Measurements from ENCODE around the gene CYTH4. TPM values are rescaled to one million over a fixed set of nuclear protein-coding genes. Genes with fewer than 3 reads are reported as not detected.

Gene CYTH4
- total and polyA plus RNA-seq, 3 experiments from 2014 or later = 23.1 to 80.2 (median 24.7) TPM

Other genes starting within 250 kb of the CYTH4 start
- gene KCTD17, start 230.8 kb upstream of the CYTH4 start, total RNA-seq = 10 to 100 TPM; 40.8 to 44.8 TPM
- gene KCTD17, start 230.8 kb upstream of the CYTH4 start, polyA plus RNA-seq = 12.9 TPM
- gene TMPRSS6, start 172.8 kb upstream of the CYTH4 start, total RNA-seq = under 1 TPM; 0.42 to 0.68 TPM
- 0.16 TPM for gene TMPRSS6, start 172.8 kb upstream of the CYTH4 start, polyA plus RNA-seq
- gene IL2RB, start 132.6 kb upstream of the CYTH4 start, total RNA-seq = 100 to 1,000 TPM; 238 to 243 TPM
- gene IL2RB, start 132.6 kb upstream of the CYTH4 start, polyA plus RNA-seq = 459 TPM
- 1 to 10 TPM; 3.6 to 4.3 TPM for gene C1QTNF6, start 94.3 kb upstream of the CYTH4 start, total RNA-seq
- gene C1QTNF6, start 94.3 kb upstream of the CYTH4 start, polyA plus RNA-seq = 1.8 TPM
- gene SSTR3, start 70.0 kb upstream of the CYTH4 start, total RNA-seq = under 1 TPM; 0.24 to 0.62 TPM
- gene SSTR3, start 70.0 kb upstream of the CYTH4 start, polyA plus RNA-seq = 0.59 TPM
- gene RAC2, start 38.2 kb upstream of the CYTH4 start, total RNA-seq = 100 to 1,000 TPM; 433 to 452 TPM
- 1,206 TPM for gene RAC2, start 38.2 kb upstream of the CYTH4 start, polyA plus RNA-seq
- under 1 TPM; 0.09 to 0.20 TPM for gene ELFN2, start 145.0 kb downstream of the CYTH4 start, total RNA-seq
- gene ELFN2, start 145.0 kb downstream of the CYTH4 start, polyA plus RNA-seq = 0.02 TPM
- gene MFNG, start 203.9 kb downstream of the CYTH4 start, total RNA-seq = 100 to 1,000 TPM; 162 to 171 TPM
- 323 TPM for gene MFNG, start 203.9 kb downstream of the CYTH4 start, polyA plus RNA-seq
- gene CARD10, start 236.9 kb downstream of the CYTH4 start, total RNA-seq = under 1 TPM; 0.29 to 0.31 TPM
- 1.0 TPM for gene CARD10, start 236.9 kb downstream of the CYTH4 start, polyA plus RNA-seq